22Rv1 (cell line): ENCODE data around the gene C1orf94.

Experiments used
- CTCF ChIP-seq: fragments of 450-650 bp; IDR thresholded peaks from 2 replicates; pipeline ENCODE4 v1.5.1; 2017; ENCODE audit warnings: mild to moderate bottlenecking
- ZFX ChIP-seq: fragments of 450-650 bp; IDR thresholded peaks from 2 replicates; pipeline ENCODE4 v1.6.1; 2017; ENCODE audit warnings: antibody characterized with exemption, borderline replicate concordance

- TF ChIP-seq CTCF (no peak), ZFX (no peak)
Observed at GRCh38 chr1:34147301-34147700, 29.4 kb upstream of the C1orf94 start.
